SK-N-SH (cell line): Measurements from ENCODE around the gene SLC7A1. TPM values are rescaled to one million over a fixed set of nuclear protein-coding genes. Genes with fewer than 3 reads are reported as not detected.

ENCODE experiments used
- CTCF ChIA-PET: fragments of 300-600, 350-600 bp; formaldehyde crosslinking; extraction: SDS; loops from one replicate; lab custom pipeline; 2021; lab: Yijun Ruan, JAX
- POLR2A ChIA-PET: fragments of 350-600 bp; sonication (Branson Sonifier 250); formaldehyde crosslinking; extraction: SDS; loops from one replicate; lab custom pipeline; 2020; ENCODE audit warnings: antibody characterized with exemption, inconsistent platforms; lab: Yijun Ruan, JAX
- DNase-seq: peaks from one replicate; pipeline ENCODE4 v3.0.0; 2012
- H2AFZ ChIP-seq: fragments of 200-600 bp; sonication (generic); 2 replicates; pipeline ENCODE4 v1.8.1; 2016; ENCODE audit warnings: antibody characterized with exemption, mild to moderate bottlenecking, low read depth
- H3F3A ChIP-seq: fragments of 200-600 bp; sonication (generic); replicated peaks from 2 replicates; pipeline ENCODE3; 2016; ENCODE audit warnings: antibody characterized with exemption, mild to moderate bottlenecking; ENCODE audit not compliant: insufficient read depth
- H3K27ac ChIP-seq, 2 experiments: fragments of 200-500 bp in 1 of 2; fragments of 200-600 bp in 1 of 2; sonication (Bioruptor generic) in 1 of 2; sonication (generic), shearing (Covaris generic) in 1 of 2; 2 replicates each; pipeline versions ENCODE4 v1.5.1 to v1.6.1; 2014 to 2016; ENCODE audit warnings: low read depth in 2 of 2, inconsistent platforms in 1 of 2, low read length in 1 of 2, mild to moderate bottlenecking in 1 of 2, mixed read lengths in 1 of 2
- H3K27me3 ChIP-seq: fragments of 200-600 bp; sonication (generic), shearing (Covaris generic); 2 replicates; pipeline ENCODE4 v1.6.1; 2016; ENCODE audit warnings: mixed run types; ENCODE audit not compliant: insufficient read depth
- H3K36me3 ChIP-seq, 2 experiments: fragments of 200-500 bp in 1 of 2; fragments of 200-600 bp in 1 of 2; sonication (Bioruptor generic) in 1 of 2; sonication (generic) in 1 of 2; replicated peaks in 1 of 2; 2 replicates each; pipeline versions ENCODE3 to v1.5.1; 2014 to 2016; ENCODE audit warnings: low read length in 1 of 2, mild to moderate bottlenecking in 1 of 2; ENCODE audit not compliant: insufficient read depth in 2 of 2, control insufficient read depth in 1 of 2
- H3K4me1 ChIP-seq, 2 experiments: fragments of 200-500 bp in 1 of 2; fragments of 200-600 bp in 1 of 2; sonication (Bioruptor generic) in 1 of 2; sonication (generic), shearing (Covaris generic) in 1 of 2; 2 replicates each; pipeline versions ENCODE4 v1.5.1 to v1.6.1; 2014 to 2016; ENCODE audit warnings: low read depth in 1 of 2, low read length in 1 of 2, mixed run types in 1 of 2; ENCODE audit not compliant: insufficient read depth in 2 of 2, control insufficient read depth in 1 of 2
- H3K4me2 ChIP-seq: fragments of 200-600 bp; sonication (generic), shearing (Covaris generic); 2 replicates; pipeline ENCODE4 v1.6.1; 2017; ENCODE audit warnings: mixed run types
- H3K4me3 ChIP-seq, 2 experiments: fragments of 200-500 bp in 1 of 2; fragments of 200-600 bp in 1 of 2; sonication (Bioruptor generic) in 1 of 2; sonication (generic), shearing (Covaris generic) in 1 of 2; 2 replicates each; pipeline versions ENCODE4 v1.5.1 to v1.8.1; 2014 to 2016; ENCODE audit warnings: low read depth in 2 of 2, inconsistent platforms in 1 of 2, low read length in 1 of 2, mild to moderate bottlenecking in 1 of 2, mixed read lengths in 1 of 2, moderate library complexity in 1 of 2
- H3K79me2 ChIP-seq: fragments of 200-600 bp; sonication (generic); 2 replicates; pipeline ENCODE4 v1.8.1; 2017; ENCODE audit warnings: mild to moderate bottlenecking; ENCODE audit not compliant: insufficient read depth
- H3K9ac ChIP-seq: fragments of 200-600 bp; sonication (generic); 2 replicates; pipeline ENCODE4 v1.6.1; 2017; ENCODE audit warnings: mixed run types
- H3K9me2 ChIP-seq: fragments of 200-600 bp; sonication (generic); 2 replicates; pipeline ENCODE4 v1.6.1; 2017; ENCODE audit warnings: mixed run types
- H3K9me3 ChIP-seq: fragments of 200-600 bp; sonication (generic); 2 replicates; pipeline ENCODE4 v1.6.1; 2017; ENCODE audit warnings: mixed run types, mild to moderate bottlenecking, moderate library complexity
- H4K20me1 ChIP-seq: fragments of 200-600 bp; sonication (generic); 2 replicates; pipeline ENCODE4 v1.6.1; 2017; ENCODE audit warnings: mild to moderate bottlenecking, mixed run types; ENCODE audit not compliant: insufficient read depth
- CHD2 ChIP-seq: fragments of 150-350 bp; IDR thresholded peaks from 2 replicates; pipeline ENCODE4 v1.6.1; 2018; ENCODE audit warnings: low read length; ENCODE audit not compliant: partially characterized antibody
- CTCF ChIP-seq: fragments of 200-600 bp; sonication (generic); IDR thresholded peaks from 2 replicates; pipeline ENCODE4 v1.6.1; 2017; ENCODE audit warnings: antibody characterized with exemption, mild to moderate bottlenecking, moderate library complexity
- ELF1 ChIP-seq: IDR thresholded peaks from 2 replicates; pipeline ENCODE4 v1.4.0; 2012
- EZH2phosphoT487 ChIP-seq: fragments of 200-600 bp; sonication (generic); IDR thresholded peaks from 2 replicates; pipeline ENCODE4 v1.6.1; 2017; ENCODE audit warnings: low read depth, mixed run types, mild to moderate bottlenecking, antibody characterized with exemption, moderate library complexity, borderline replicate concordance
- FOSL2 ChIP-seq: IDR thresholded peaks from 2 replicates; pipeline ENCODE4 v1.4.0; 2012; ENCODE audit warnings: low read depth, mild to moderate bottlenecking, moderate library complexity, borderline replicate concordance
- FOXJ3 ChIP-seq: sonication (generic); formaldehyde crosslinking; IDR thresholded peaks from 2 replicates; pipeline ENCODE4 v1.5.1; 2020; ENCODE audit warnings: mild to moderate bottlenecking, missing genetic modification reagents
- FOXM1 ChIP-seq: IDR thresholded peaks from 2 replicates; pipeline ENCODE4 v1.4.0; 2012; ENCODE audit warnings: low read depth, mild to moderate bottlenecking
- GABPA ChIP-seq: IDR thresholded peaks from 2 replicates; pipeline ENCODE4 v1.4.0; 2012; ENCODE audit warnings: low read depth, mild to moderate bottlenecking
- IRF3 ChIP-seq: fragments of 150-350 bp; IDR thresholded peaks from 2 replicates; pipeline ENCODE4 v1.6.1; 2016; ENCODE audit warnings: mild to moderate bottlenecking, low read depth, low read length
- JUND ChIP-seq: IDR thresholded peaks from 2 replicates; pipeline ENCODE4 v1.4.0; 2012
- MXI1 ChIP-seq: IDR thresholded peaks from 2 replicates; pipeline ENCODE4 v1.6.1; 2012; ENCODE audit warnings: mild to moderate bottlenecking, low read depth, low read length, improper control_type of control experiment
- POLR2AphosphoS5 ChIP-seq: IDR thresholded peaks from 2 replicates; pipeline ENCODE4 v1.6.1; 2012; ENCODE audit warnings: low read depth, low read length
- RFX5 ChIP-seq: IDR thresholded peaks from 2 replicates; pipeline ENCODE4 v1.6.1; 2012; ENCODE audit warnings: mild to moderate bottlenecking, improper control_type of control experiment, low read length
- SIN3A ChIP-seq: IDR thresholded peaks from 2 replicates; pipeline ENCODE4 v1.6.1; 2012; ENCODE audit warnings: low read depth, mild to moderate bottlenecking, low read length, moderate library complexity, borderline replicate concordance
- TAF1 ChIP-seq: IDR thresholded peaks from 2 replicates; pipeline ENCODE4 v1.6.1; 2012; ENCODE audit warnings: low read depth, mild to moderate bottlenecking, low read length, moderate library complexity, borderline replicate concordance
- TCF12 ChIP-seq: IDR thresholded peaks from 2 replicates; pipeline ENCODE4 v1.4.0; 2012
- TEAD4 ChIP-seq: IDR thresholded peaks from 2 replicates; pipeline ENCODE4 v1.4.0; 2012; ENCODE audit warnings: mild to moderate bottlenecking, borderline replicate concordance; ENCODE audit not compliant: insufficient read depth
- USF1 ChIP-seq: IDR thresholded peaks from 2 replicates; pipeline ENCODE4 v1.4.0; 2012; ENCODE audit warnings: low read depth, borderline replicate concordance
- YY1 ChIP-seq: IDR thresholded peaks from 2 replicates; pipeline ENCODE4 v1.4.0; 2012; ENCODE audit warnings: low read depth, mild to moderate bottlenecking
- WGBS: methylation state at CpG from one replicate; pipeline ENCODE4 v1.1.6; 2017; ENCODE audit warnings: low lambda C conversion rate; 5-methylcytosine and 5-hydroxymethylcytosine counted together
- polyA plus RNA-seq, 3 experiments: library from polyadenylated mRNA; depleted of rRNA; stranded (reverse); fragments of >200 nt; gene quantifications; 2 replicates each; pipeline ENCODE4 v1.2.3, GENCODE V29; 2012

Gene SLC7A1
- polyA plus RNA-seq, 1 of the 3 experiments (the other 2 are of a cell fraction): 14.0 TPM

- no peak overlapping the region for H2AFZ ChIP-seq
- H3K36me3 ChIP-seq: no peaks in the 10 kb centered on the region
- 89% methylated on average over 3 of the region's 3 CpGs for whole genome bisulfite sequencing
- H3K9me2 ChIP-seq: no peaks in the 10 kb centered on the region
- H3K9ac ChIP-seq: no peak overlapping the region
- no peak overlapping the region for H3K4me2 ChIP-seq
- H3K79me2 ChIP-seq: peaks cover 100% of the 10 kb centered on the region
- CTCF ChIA-PET: no interaction called here
- peaks cover 88% of the 10 kb centered on the region for H4K20me1 ChIP-seq
- POLR2A ChIA-PET: no interaction called here
- TF ChIP-seq JUND: no peak
- TF ChIP-seq ELF1: no peak
- no peak for TF ChIP-seq FOXM1
- TF ChIP-seq EZH2phosphoT487: no peak
- no peak for TF ChIP-seq TEAD4
- TF ChIP-seq TAF1: no peak
- no peak for TF ChIP-seq RFX5
- no peak overlapping the region for H3K4me3 ChIP-seq
- H3K27me3 ChIP-seq: no peaks in the 10 kb centered on the region
- DNase-seq: no peak
- H3K9me3 ChIP-seq: no peaks in the 10 kb centered on the region
- H3K4me1 ChIP-seq: peaks cover 6 to 18% of the 10 kb centered on the region in 2 experiments; a peak in 2 of 4 replicates
- no peak overlapping the region for H3K27ac ChIP-seq
- peaks cover 8% of the 10 kb centered on the region for H3F3A ChIP-seq
Measured at GRCh38 chr13:29575098-29575497, 20.4 kb downstream of the SLC7A1 start.

GRCh38 chr13:29573190-29573589, 22.3 kb downstream of the SLC7A1 start:
- no peaks in the 10 kb centered on the region for H3K27me3 ChIP-seq
- TF ChIP-seq CHD2: no peak
- no peak for TF ChIP-seq TCF12
- no peak for TF ChIP-seq USF1
- TF ChIP-seq MXI1: peak; percentile 51; the same call in 1 of the 2 replicates
- H3K4me1 ChIP-seq: peaks cover 6 to 32% of the 10 kb centered on the region in 2 experiments; a peak in 2 of 4 replicates
- DNase-seq: no peak
- H3F3A ChIP-seq: peaks cover 7% of the 10 kb centered on the region
- H3K27ac ChIP-seq: no peak overlapping the region; a peak in 1 of 4 replicates
- H2AFZ ChIP-seq: no peak overlapping the region
- peaks cover 89% of the 10 kb centered on the region for H4K20me1 ChIP-seq
- 75% methylated on average over 8 of the region's 8 CpGs for WGBS
- no peaks in the 10 kb centered on the region for H3K9me2 ChIP-seq
- H3K79me2 ChIP-seq: peaks cover 100% of the 10 kb centered on the region
- no peak overlapping the region for H3K4me3 ChIP-seq
- no peak overlapping the region for H3K4me2 ChIP-seq
- POLR2A ChIA-PET: no interaction called here
- peaks cover 0 to 2% of the 10 kb centered on the region in 2 experiments for H3K36me3 ChIP-seq
- H3K9ac ChIP-seq: no peak overlapping the region
- CTCF ChIA-PET: interaction anchor here (0.6 to 2.8 kb wide), 4 partner anchors 8 to 1703 kb away, joined by 3 to 8 read pairs (median 4); no protein-coding TSS in a partner anchor
- no peaks in the 10 kb centered on the region for H3K9me3 ChIP-seq

GRCh38 chr13:29572575-29572974, 22.9 kb downstream of the SLC7A1 start:
- TF ChIP-seq IRF3 (no peak), SIN3A (no peak), YY1 (no peak), FOXJ3 (CRISPR knock-in tag) (no peak), EZH2phosphoT487 (no peak), GABPA (no peak), FOSL2 (no peak), TCF12 (no peak), CTCF (no peak), TEAD4 (no peak), POLR2AphosphoS5 (no peak)
- no peak overlapping the region; a peak in 1 of 4 replicates for H3K27ac ChIP-seq
- no peaks in the 10 kb centered on the region for H3K9me2 ChIP-seq
- WGBS: 70% methylated on average over 5 of the region's 5 CpGs
- no peak for DNase-seq
- H3K9ac ChIP-seq: no peak overlapping the region
- H2AFZ ChIP-seq: no peak overlapping the region
- ChIA-PET POLR2A (no interaction called here), CTCF (interaction anchor here (0.6 to 2.8 kb wide), 3 partner anchors 10 to 1702 kb away, joined by 3 to 8 read pairs (median 5); no protein-coding TSS in a partner anchor)
- H3K79me2 ChIP-seq: peaks cover 100% of the 10 kb centered on the region
- H3K27me3 ChIP-seq: no peaks in the 10 kb centered on the region
- H3K4me2 ChIP-seq: no peak overlapping the region
- H3K4me1 ChIP-seq: peaks cover 6 to 32% of the 10 kb centered on the region in 2 experiments; a peak in 2 of 4 replicates
- H3K4me3 ChIP-seq: no peak overlapping the region
- peaks cover 4% of the 10 kb centered on the region for H3F3A ChIP-seq
- H4K20me1 ChIP-seq: peaks cover 89% of the 10 kb centered on the region
- no peaks in the 10 kb centered on the region for H3K9me3 ChIP-seq
- H3K36me3 ChIP-seq: peaks cover 0 to 2% of the 10 kb centered on the region in 2 experiments
